H9 (cell line): ENCODE measurements around the gene SCN4A. TPM values are rescaled to one million over a fixed set of nuclear protein-coding genes. Genes with fewer than 3 reads are reported as not detected.
A peak's percentile ranks its signal among the peaks of the same experiment; 100 is the strongest.

Experiments
- DNase-seq: peaks from one replicate; pipeline ENCODE4 v3.0.0-alpha.2; 2017
- H2AFZ ChIP-seq: one replicate; pipeline ENCODE4 v1.6.1; 2013; ENCODE audit warnings: mild to moderate bottlenecking, low read length, control low read depth, moderate library complexity
- H2AK5ac ChIP-seq: 2 replicates; pipeline ENCODE4 v1.6.1; 2013; ENCODE audit warnings: low read length, control low read depth, mixed read lengths; ENCODE audit not compliant: insufficient read length
- H2BK120ac ChIP-seq: one replicate; pipeline ENCODE4 v1.6.1; 2013; ENCODE audit warnings: low read depth, mild to moderate bottlenecking, low read length, control low read depth, inconsistent platforms; ENCODE audit not compliant: poor library complexity, severe bottlenecking
- H2BK12ac ChIP-seq: 2 replicates; pipeline ENCODE4 v1.6.1; 2013; ENCODE audit warnings: low read length, control low read depth, mixed read lengths, low read depth; ENCODE audit not compliant: insufficient read length
- H2BK15ac ChIP-seq: 2 replicates; pipeline ENCODE4 v1.6.1; 2013; ENCODE audit warnings: low read depth, low read length, control low read depth
- H2BK20ac ChIP-seq: one replicate; pipeline ENCODE4 v1.6.1; 2013; ENCODE audit warnings: low read depth, mild to moderate bottlenecking, low read length, control low read depth, inconsistent platforms; ENCODE audit not compliant: poor library complexity, severe bottlenecking
- H2BK5ac ChIP-seq: 2 replicates; pipeline ENCODE4 v1.6.1; 2013; ENCODE audit warnings: low read length, control low read depth, mixed read lengths; ENCODE audit not compliant: insufficient read length
- H3K14ac ChIP-seq: 2 replicates; pipeline ENCODE4 v1.6.1; 2013; ENCODE audit warnings: low read length, control low read depth; ENCODE audit not compliant: insufficient read depth
- H3K18ac ChIP-seq: 2 replicates; pipeline ENCODE4 v1.6.1; 2013; ENCODE audit warnings: low read depth, mild to moderate bottlenecking, mixed read lengths, low read length, control low read depth; ENCODE audit not compliant: insufficient read length
- H3K23ac ChIP-seq: 2 replicates; pipeline ENCODE4 v1.6.1; 2013; ENCODE audit warnings: low read length, control low read depth, mixed read lengths, low read depth; ENCODE audit not compliant: insufficient read length
- H3K23me2 ChIP-seq: 2 replicates; pipeline ENCODE4 v1.6.1; 2013; ENCODE audit warnings: low read depth, mild to moderate bottlenecking, mixed read lengths, low read length, control low read depth; ENCODE audit not compliant: insufficient read length, poor library complexity, severe bottlenecking
- H3K27ac ChIP-seq: 2 replicates; pipeline ENCODE4 v1.5.1; 2013; ENCODE audit warnings: low read length, control low read depth, mixed read lengths, low read depth; ENCODE audit not compliant: insufficient read length
- H3K27me3 ChIP-seq: 2 replicates; pipeline ENCODE4 v1.6.1; 2013; ENCODE audit warnings: low read length, control low read depth, inconsistent platforms; ENCODE audit not compliant: insufficient read depth
- H3K4ac ChIP-seq: 2 replicates; pipeline ENCODE4 v1.6.1; 2013; ENCODE audit warnings: low read depth, mild to moderate bottlenecking, control low read depth, inconsistent platforms, low read length, moderate library complexity
- H3K4me1 ChIP-seq: 2 replicates; pipeline ENCODE4 v1.6.1; 2013; ENCODE audit warnings: low read length, control low read depth, inconsistent platforms; ENCODE audit not compliant: insufficient read depth
- H3K4me2 ChIP-seq: 2 replicates; pipeline ENCODE4 v1.6.1; 2013; ENCODE audit warnings: low read length, control low read depth, mixed read lengths; ENCODE audit not compliant: insufficient read length, insufficient read depth
- H3K56ac ChIP-seq: 2 replicates; pipeline ENCODE4 v1.6.1; 2013; ENCODE audit warnings: low read depth, mild to moderate bottlenecking, mixed read lengths, low read length, control low read depth; ENCODE audit not compliant: insufficient read length
- H3K79me1 ChIP-seq: 2 replicates; pipeline ENCODE4 v1.6.1; 2013; ENCODE audit warnings: low read depth, mild to moderate bottlenecking, moderate library complexity, low read length, control low read depth, inconsistent platforms; ENCODE audit not compliant: insufficient read depth, poor library complexity, severe bottlenecking
- H3K79me2 ChIP-seq: 2 replicates; pipeline ENCODE4 v1.6.1; 2013; ENCODE audit warnings: low read length, control low read depth, inconsistent platforms; ENCODE audit not compliant: insufficient read depth
- H3K9ac ChIP-seq: 2 replicates; pipeline ENCODE4 v1.6.1; 2013; ENCODE audit warnings: low read length, control low read depth, mixed read lengths; ENCODE audit not compliant: insufficient read length; ENCODE audit errors: extremely low read depth
- H3K9me3 ChIP-seq: one replicate; pipeline ENCODE4 v1.6.1; 2013; ENCODE audit warnings: low read depth, low read length, inconsistent platforms; ENCODE audit not compliant: control insufficient read depth
- H3T11ph ChIP-seq: one replicate; pipeline ENCODE4 v1.6.1; 2013; ENCODE audit warnings: mild to moderate bottlenecking, low read length, control low read depth, inconsistent platforms
- H4K20me1 ChIP-seq: one replicate; pipeline ENCODE4 v1.6.1; 2013; ENCODE audit not compliant: control insufficient read depth, insufficient read length, insufficient read depth
- H4K5ac ChIP-seq: 2 replicates; pipeline ENCODE4 v1.6.1; 2013; ENCODE audit warnings: low read depth, mild to moderate bottlenecking, mixed read lengths, low read length, control low read depth; ENCODE audit not compliant: insufficient read length
- H4K8ac ChIP-seq: replicated peaks from 2 replicates; pipeline ENCODE4 v1.6.1; 2013; ENCODE audit warnings: low read length, control low read depth, mixed read lengths, low read depth; ENCODE audit not compliant: insufficient read length
- H4K91ac ChIP-seq: 2 replicates; pipeline ENCODE4 v1.6.1; 2013; ENCODE audit warnings: low read depth, mild to moderate bottlenecking, moderate library complexity, mixed read lengths, low read length, control low read depth; ENCODE audit not compliant: insufficient read length
- H3K27ac Mint-ChIP-seq, 3 experiments: 2 replicates in 2 of 3; 3 replicates in 1 of 3; pipeline ENCODE4 v1.8.0; 2020 to 2021; ENCODE audit warnings: mixed read lengths in 3 of 3, mild to moderate bottlenecking in 1 of 3, moderate library complexity in 1 of 3
- H3K27me3 Mint-ChIP-seq: 2 replicates; pipeline ENCODE4 v1.8.0; 2021; ENCODE audit warnings: low read depth, mild to moderate bottlenecking, moderate library complexity, mixed read lengths
- H3K36me3 Mint-ChIP-seq, 3 experiments: 2 replicates in 2 of 3; 3 replicates in 1 of 3; pipeline ENCODE4 v1.8.0; 2020 to 2021; ENCODE audit warnings: low read depth in 3 of 3, mixed read lengths in 3 of 3; ENCODE audit not compliant: insufficient read depth in 1 of 3
- H3K4me1 Mint-ChIP-seq, 2 experiments: 2 replicates each; pipeline ENCODE4 v1.8.0; 2020; ENCODE audit warnings: mixed read lengths in 2 of 2
- H3K4me3 Mint-ChIP-seq, 2 experiments: 2 replicates in 1 of 2; 3 replicates in 1 of 2; pipeline ENCODE4 v1.8.0; 2020 to 2021; ENCODE audit warnings: mild to moderate bottlenecking in 2 of 2, mixed read lengths in 2 of 2, moderate library complexity in 1 of 2
- H3K9me3 Mint-ChIP-seq, 2 experiments: 2 replicates in 1 of 2; 3 replicates in 1 of 2; pipeline ENCODE4 v1.8.0; 2020; ENCODE audit warnings: mild to moderate bottlenecking in 2 of 2, mixed read lengths in 2 of 2, moderate library complexity in 1 of 2
- CTCF ChIP-seq: fragments of 200-600 bp; sonication (generic); conservative IDR thresholded peaks from 3 replicates; pipeline ENCODE4 v1.8.0; 2021; ENCODE audit warnings: antibody characterized with exemption, mild to moderate bottlenecking
- WGBS: extraction: QIAGEN DNeasy Blood & Tissue Kit; methylation state at CpG from one replicate; pipeline ENCODE4 v1.1.7; 2013; ENCODE audit warnings: missing lambda C conversion rate, low lambda C conversion rate, mixed read lengths; ENCODE audit not compliant: insufficient read length; ENCODE audit errors: extremely low coverage; 5-methylcytosine and 5-hydroxymethylcytosine counted together
- total RNA-seq: library from RNA; stranded (reverse); gene quantifications from 2 replicates; pipeline ENCODE4 v1.2.1, GENCODE V29; 2021

Gene SCN4A
- total RNA-seq, 1 experiment from 2014 or later, result 5.8 TPM

GRCh38 chr17:63954402-63955063 is 18.2 kb downstream of the SCN4A start:
- H3K18ac ChIP-seq, result no peak overlapping the region
- H2BK15ac ChIP-seq, result no peak overlapping the region
- H3K4me3 Mint-ChIP-seq, result no peak overlapping the region
- no peak overlapping the region for H2AFZ ChIP-seq
- H4K91ac ChIP-seq, result no peak overlapping the region
- H3K27ac ChIP-seq, result no peak overlapping the region
- no peaks in the 10 kb centered on the region for H3K27me3 Mint-ChIP-seq
- H4K8ac ChIP-seq, result no peak overlapping the region
- H3K9me3 ChIP-seq, result no peaks in the 10 kb centered on the region
- no peaks in the 10 kb centered on the region for H4K20me1 ChIP-seq
- no peaks in the 10 kb centered on the region for H3K27me3 ChIP-seq
- H3K4me1 Mint-ChIP-seq, result no peaks in the 10 kb centered on the region; a peak in 1 of 4 replicates
- H2BK12ac ChIP-seq, result no peak overlapping the region
- no peak overlapping the region for H2BK120ac ChIP-seq
- H3K4ac ChIP-seq, result no peak overlapping the region
- no peak overlapping the region for H4K5ac ChIP-seq
- H3K23ac ChIP-seq, result no peak overlapping the region
- no peaks in the 10 kb centered on the region for H3K23me2 ChIP-seq
- no peak for TF ChIP-seq CTCF
- H3K9ac ChIP-seq, result no peak overlapping the region
- H3K14ac ChIP-seq, result no peak overlapping the region
- no peak overlapping the region for H3K4me2 ChIP-seq
- no peak for DNase-seq
- H2AK5ac ChIP-seq, result no peak overlapping the region
- H2BK20ac ChIP-seq, result no peak overlapping the region
- no peak overlapping the region for H3K56ac ChIP-seq
- H3T11ph ChIP-seq, result no peak overlapping the region
- WGBS, result no CpG with 5 or more reads among the region's 11 CpGs
- H2BK5ac ChIP-seq, result no peak overlapping the region
- H3K9me3 Mint-ChIP-seq, result no peaks in the 10 kb centered on the region
- H3K27ac Mint-ChIP-seq, result peak overlapping the region in 1 of 3 experiments; percentile 48; a peak in 1 of 7 replicates
- no peaks in the 10 kb centered on the region for H3K4me1 ChIP-seq
- no peaks in the 10 kb centered on the region for H3K79me1 ChIP-seq
- peaks cover 2 to 8% (median 4%) of the 10 kb centered on the region in 3 experiments; a peak in 3 of 7 replicates for H3K36me3 Mint-ChIP-seq
- H3K79me2 ChIP-seq, result no peaks in the 10 kb centered on the region
